ENCODE measurements around the gene RELN.

Gene RELN

GRCh38 chr7:103613655-103614642, 375.5 kb downstream of the RELN start:
- DNase-seq: peak; percentile 81

- no peak for DNase-seq
These were observed 379.7 kb downstream of the RELN start for GRCh38 chr7:103609778-103610177.

DNA sequence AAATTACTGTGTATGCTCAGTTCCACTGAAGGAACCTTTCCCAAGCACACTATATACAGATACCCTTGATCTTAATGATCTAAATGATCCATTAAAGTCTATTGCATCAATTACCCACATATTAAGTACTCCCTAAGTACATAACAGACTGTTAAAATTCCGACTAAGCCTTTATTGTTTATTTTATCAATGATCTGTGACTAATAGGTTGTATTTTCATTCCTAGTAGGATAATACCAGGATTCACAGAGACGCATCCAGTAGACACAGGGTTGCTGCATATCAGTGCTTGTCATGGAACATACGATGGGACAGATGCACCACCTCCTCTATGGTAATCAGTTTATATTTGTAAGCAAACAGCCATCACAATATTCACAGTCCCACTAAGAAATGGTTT, 383.8 kb downstream of the RELN start:
- no peak for DNase-seq

DNA sequence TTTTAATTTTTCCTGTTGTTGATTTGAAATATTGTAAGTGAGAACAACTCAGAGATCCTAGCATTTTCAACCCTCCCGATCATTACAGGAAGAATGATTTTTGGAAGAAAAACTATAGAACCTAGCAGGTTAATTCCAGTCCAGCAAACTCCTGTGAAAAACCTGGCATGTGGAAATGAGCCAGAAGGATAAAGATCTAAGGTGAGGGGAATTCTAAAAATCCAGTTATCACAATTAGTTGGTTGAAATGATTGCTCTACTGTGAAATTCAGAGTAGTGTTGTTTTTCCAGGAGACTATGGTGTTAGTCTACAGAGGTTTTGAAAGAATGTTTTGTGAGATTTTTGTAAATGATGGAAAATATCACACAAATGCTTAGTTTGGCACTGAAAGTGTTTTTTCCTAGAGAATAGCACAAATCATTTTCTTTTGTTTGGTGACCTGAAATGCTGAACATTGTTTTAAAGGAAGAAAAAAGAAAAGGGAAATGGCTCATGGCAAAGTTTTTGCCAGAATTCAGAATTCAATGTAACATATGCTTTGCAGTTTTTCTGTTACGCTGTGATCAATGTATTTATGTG, 391.0 kb downstream of the RELN start:
- DNase-seq: no peak

GRCh38 chr7:103597606-103598005, 391.9 kb downstream of the RELN start:
- DNase-seq: no peak

DNA sequence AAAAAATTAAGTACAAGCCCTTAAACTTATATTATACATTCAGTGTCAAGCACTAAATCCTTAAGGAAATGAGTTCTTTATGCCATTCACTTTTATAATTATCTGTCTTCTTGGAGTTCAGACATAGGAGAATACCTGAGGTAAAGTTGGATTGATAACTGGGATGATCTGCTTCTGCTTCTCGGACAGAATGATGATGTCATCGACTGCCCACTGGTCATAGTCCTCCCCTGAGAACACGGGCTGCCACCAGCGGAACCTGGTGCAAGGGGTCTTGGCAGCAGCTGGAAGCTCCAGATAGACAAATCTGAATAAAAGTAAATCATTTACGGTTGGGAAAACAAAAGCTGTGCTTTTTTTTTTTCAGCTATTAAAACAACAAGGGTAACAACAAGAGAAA, 395.3 kb downstream of the RELN start:
- DNase-seq: no peak

GRCh38 chr7:103593691-103594090, 395.8 kb downstream of the RELN start:
- no peak for DNase-seq

GRCh38 chr7:103592844-103593243, 396.6 kb downstream of the RELN start:
- DNase-seq: peak; percentile 79

DNA sequence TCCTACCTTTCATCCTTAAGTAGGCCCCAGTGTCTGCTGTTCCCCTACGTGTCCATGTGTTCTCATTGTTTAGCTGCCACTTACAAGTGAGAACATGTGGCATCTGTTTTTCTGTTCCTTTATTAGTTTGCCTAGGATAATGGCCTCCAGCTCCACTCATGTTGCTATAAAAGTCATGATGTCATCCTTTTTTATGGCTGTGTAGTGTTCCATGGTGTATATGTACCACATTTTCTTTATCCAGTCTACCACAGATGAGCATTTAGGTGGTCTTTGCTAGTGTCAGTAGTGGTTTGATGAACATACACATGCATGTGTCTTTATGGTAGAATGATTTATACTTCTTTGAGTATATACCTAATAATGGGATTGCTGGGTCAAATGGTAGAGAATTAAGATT, 397.3 kb downstream of the RELN start:
- peak; percentile 14 for DNase-seq

- no peak for DNase-seq
These were observed 409.4 kb downstream of the RELN start for GRCh38 chr7:103580031-103580430.

GRCh38 chr7:103577059-103577458, 412.4 kb downstream of the RELN start:
- no peak for DNase-seq

DNA sequence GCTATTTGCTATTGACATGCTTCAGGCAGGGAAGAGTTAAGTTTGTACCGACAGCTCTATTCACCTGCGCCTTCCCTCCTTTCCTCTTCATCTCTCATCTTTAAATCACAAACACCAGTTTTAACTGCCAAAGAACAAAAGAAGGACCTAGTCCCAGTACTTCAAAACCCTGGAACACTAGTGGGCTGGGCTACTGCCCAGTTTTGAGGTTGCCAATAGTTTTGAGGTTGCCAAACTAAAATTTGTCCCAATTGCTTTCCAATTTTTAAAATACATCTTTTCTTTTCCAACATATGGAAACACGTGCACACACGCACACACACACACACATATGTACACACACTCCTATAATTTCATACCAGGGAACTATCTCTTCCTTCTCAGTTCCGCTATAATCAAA, 412.8 kb downstream of the RELN start:
- DNase-seq: no peak

GRCh38 chr7:103574576-103574975, 414.9 kb downstream of the RELN start:
- DNase-seq: peak; percentile 34

DNA sequence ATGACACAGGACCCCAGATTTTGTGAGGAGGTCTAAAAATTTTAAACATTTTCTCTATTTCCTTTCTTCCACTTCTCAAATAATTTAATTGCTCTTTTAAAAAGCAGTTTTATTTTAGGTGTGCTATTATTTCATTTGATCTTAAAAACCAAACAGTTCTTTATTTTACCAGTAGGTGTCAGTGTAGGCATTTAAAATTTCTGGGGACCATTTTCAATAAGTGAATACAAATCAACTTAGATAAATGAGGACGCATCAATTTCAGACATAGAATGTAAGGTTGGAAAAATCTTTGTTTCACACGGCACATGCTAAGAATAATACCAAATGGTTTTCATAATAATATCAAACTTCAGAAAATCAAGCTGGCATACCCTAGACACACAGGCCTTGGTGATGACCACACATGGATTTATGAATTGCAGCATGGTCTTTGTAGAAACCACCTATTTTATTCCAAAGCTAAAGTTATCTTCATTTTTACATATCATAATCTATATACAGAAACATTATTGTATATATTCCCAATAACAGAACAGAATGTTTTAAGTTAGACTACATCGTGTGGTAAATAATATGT, 415.9 kb downstream of the RELN start:
- peak; percentile 73 for DNase-seq

GRCh38 chr7:103571586-103571985, 417.9 kb downstream of the RELN start:
- no peak for DNase-seq

GRCh38 chr7:103569621-103570305, 419.7 kb downstream of the RELN start:
- DNase-seq: no peak

DNA sequence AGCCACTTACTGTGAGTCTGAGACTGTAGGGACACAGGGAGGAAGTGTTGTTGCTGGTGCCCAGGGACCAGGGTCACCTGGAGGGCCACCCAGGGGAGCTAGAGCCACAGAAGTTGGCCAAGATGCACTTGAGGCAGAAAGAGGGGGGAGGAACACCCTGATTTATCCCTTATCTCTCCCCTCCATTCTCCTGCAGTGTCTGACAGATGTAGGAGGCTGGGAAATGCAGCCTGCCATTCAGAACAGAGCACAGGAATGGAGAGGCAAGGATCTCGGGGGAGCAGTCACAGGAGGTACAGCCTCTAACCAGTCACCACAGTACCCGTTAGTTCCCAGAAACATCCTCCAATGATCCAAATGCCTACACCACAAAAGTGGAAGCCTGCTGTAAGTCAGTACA, 425.0 kb downstream of the RELN start:
- DNase-seq: no peak

DNA sequence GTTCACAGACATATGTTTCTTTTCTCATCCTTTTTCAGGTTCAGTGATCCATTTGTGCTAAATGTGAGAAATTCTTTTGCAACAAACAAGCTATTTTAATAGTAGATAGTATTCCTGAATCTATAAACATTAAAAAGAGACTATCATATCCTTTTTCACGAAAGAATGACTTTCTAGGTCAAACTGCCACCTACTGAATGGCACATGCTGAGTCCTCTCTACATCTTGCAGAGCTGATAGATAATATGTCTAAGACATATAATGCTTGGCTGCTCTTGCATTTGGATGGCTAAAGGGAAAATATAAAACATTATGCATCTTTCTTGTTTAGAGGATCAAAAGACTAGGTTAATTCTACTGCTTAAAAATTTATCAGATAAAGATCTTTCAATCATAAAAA, 429.3 kb downstream of the RELN start:
- DNase-seq: no peak

DNA sequence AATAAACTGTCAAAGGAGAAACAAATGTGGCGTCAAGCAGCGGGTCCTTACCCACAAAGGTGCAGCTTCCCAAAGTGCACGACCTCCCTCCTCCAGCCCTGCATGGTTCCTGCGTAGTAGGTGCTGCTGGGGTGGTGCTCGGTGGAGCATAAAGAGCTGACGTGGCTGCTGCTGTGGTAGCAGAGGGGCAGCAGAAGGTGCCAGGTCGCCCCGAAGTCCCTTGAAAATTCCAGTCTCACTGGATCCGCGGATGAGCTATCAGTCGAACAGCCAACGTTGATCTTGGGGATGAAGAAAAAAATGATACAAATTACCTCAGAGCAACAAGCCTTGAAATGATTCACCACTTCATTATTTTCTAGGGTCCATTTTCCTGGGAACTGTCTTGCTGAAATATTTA, 438.4 kb downstream of the RELN start:
- no peak for DNase-seq

DNA sequence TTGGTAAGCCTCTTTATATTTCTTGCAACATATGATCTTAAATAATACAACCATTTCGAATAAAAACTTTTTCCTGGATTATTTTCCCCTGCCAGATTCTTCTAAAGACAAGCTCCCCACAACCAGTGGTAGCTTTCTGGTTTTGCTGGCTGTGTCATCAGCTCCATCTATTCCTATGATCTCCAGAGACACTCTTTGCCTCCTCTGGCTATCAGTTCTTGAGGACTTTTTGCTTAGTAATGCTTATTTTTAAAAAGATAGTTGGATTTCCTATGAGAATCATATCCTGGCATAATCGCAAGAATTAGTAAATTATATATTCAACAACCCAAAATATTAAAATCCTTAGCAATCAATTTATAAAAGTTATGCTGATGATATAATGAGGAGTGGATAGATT, 439.7 kb downstream of the RELN start:
- DNase-seq: no peak

DNA sequence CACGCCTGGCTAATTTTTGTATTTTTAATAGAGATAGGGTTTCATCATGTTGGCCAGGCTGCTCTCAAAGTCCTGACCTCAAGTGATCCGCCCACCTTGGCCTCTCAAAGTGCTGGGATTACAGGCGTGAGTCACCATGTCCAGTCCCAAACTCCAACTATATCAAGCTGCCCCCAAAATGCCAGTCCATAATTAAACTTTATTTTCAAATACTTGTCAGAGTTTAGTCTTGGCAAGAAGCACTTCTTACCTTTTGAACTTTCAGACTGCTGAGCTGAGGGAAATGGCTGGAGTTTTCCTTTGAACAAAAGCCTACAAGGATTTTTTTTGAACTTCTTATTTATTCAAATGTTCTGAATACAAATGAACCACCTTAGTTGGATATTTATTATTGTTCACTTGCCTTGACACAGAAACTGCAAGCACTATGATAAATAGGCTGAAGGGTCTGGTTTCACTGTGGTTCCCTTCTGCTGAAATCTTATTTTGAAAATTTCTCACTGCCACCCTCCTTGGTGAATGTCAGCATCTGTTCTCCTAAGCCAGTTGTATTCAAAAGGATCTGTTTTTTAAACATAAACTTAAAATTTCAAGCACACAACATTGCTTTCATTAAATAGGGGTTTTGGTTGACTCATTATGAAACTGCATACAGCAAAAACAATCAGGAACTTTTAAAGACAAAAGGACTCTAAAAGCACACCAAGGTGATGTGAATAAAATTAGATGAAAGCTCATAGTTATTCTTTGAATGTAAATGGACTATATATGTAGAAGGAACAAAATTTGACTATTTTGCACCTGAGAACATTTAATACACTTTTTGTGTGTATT, 441.8 kb downstream of the RELN start:
- no peak for DNase-seq

DNA sequence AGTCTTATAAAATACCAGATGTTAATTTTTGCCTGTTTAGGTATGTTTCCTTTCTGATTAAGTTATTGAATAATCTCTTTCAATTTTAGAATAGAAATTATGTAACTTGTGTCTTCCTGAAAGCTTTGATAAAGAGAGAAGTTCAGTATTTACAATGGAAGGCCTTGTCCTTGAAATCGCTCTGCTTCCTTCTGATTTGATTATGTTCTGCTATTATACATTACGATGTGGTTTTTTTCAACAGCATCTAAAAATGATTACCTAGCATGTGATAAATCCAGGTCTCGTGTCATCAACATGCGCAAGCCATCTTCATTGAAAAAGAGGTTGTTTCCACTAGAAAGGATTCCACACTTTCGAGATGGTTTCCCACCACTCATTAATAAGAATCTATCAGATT, 447.0 kb downstream of the RELN start:
- DNase-seq: no peak

DNA sequence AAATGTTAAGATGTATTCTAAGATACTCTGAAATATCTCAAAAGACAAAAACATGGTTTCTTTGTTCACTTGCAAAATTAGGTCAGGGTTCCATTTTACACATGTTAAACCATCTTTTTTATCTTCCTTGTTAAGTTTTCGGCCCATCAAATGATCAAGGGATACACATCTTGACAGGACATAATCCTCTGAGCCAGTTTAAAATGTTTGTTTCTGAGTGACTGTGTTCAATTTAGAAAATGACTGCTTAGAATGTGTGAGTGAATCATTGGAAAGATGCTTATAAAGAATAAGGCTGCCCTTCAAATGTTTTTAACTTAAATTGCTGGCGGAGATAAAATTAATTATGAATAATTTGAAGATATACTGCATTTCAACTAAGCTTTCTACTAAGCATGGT, 447.5 kb downstream of the RELN start:
- no peak for DNase-seq
